ENCODE measurements around the gene NF2. TPM values are rescaled to one million over a fixed set of nuclear protein-coding genes. Genes with fewer than 3 reads are reported as not detected.

Gene NF2
- total RNA-seq, 1 donor from 2014 or later, result 38.5 TPM

- intact Hi-C loops (cut with micrococcal nuclease), result no loop called here
- DNase-seq, result no peak
- Histone ChIP-seq H3K4me3 (no peak overlapping the region), H3K9me3 (replicated peaks) (no peaks in the 10 kb centered on the region), H3K4me1 (no peaks in the 10 kb centered on the region), H3K27ac (replicated peaks) (no peak overlapping the region), H3K36me3 (peaks cover 35% of the 10 kb centered on the region), H3K27me3 (ENCODE audit: low read depth) (no peaks in the 10 kb centered on the region)
- TF ChIP-seq CTCF (IDR thresholded peaks at IDR 0.05; ENCODE audit: borderline replicate concordance), result no peak
Measured at GRCh38 chr22:29651652-29652051, 48.2 kb downstream of the NF2 start.

GRCh38 chr22:29654420-29654819, 51.0 kb downstream of the NF2 start:
- Histone ChIP-seq H3K9me3 (replicated peaks) (no peaks in the 10 kb centered on the region), H3K4me1 (peaks cover 5% of the 10 kb centered on the region), H3K27me3 (ENCODE audit: low read depth) (no peaks in the 10 kb centered on the region), H3K27ac (replicated peaks) (no peak overlapping the region), H3K4me3 (no peak overlapping the region), H3K36me3 (peaks cover 46% of the 10 kb centered on the region)
- intact Hi-C loops (cut with micrococcal nuclease), result no loop called here
- no peak for TF ChIP-seq CTCF (IDR thresholded peaks at IDR 0.05; ENCODE audit: borderline replicate concordance)
- no peak for DNase-seq

GRCh38 chr22:29654882-29655281, 51.4 kb downstream of the NF2 start:
- peaks cover 51% of the 10 kb centered on the region for H3K36me3 ChIP-seq
- H3K4me3 ChIP-seq, result no peak overlapping the region
- H3K4me1 ChIP-seq, result peaks cover 5% of the 10 kb centered on the region
- H3K9me3 ChIP-seq (replicated peaks), result no peaks in the 10 kb centered on the region
- TF ChIP-seq CTCF (IDR thresholded peaks at IDR 0.05; ENCODE audit: borderline replicate concordance), result no peak
- intact Hi-C loops (cut with micrococcal nuclease), result no loop called here
- no peaks in the 10 kb centered on the region for H3K27me3 ChIP-seq (ENCODE audit: low read depth)
- H3K27ac ChIP-seq (replicated peaks), result no peak overlapping the region
- no peak for DNase-seq

- H3K4me1 ChIP-seq, result peaks cover 5% of the 10 kb centered on the region
- intact Hi-C loops (cut with micrococcal nuclease), result no loop called here
- no peak for TF ChIP-seq CTCF (IDR thresholded peaks at IDR 0.05; ENCODE audit: borderline replicate concordance)
- H3K4me3 ChIP-seq, result no peak overlapping the region
- no peak overlapping the region for H3K27ac ChIP-seq (replicated peaks)
- no peaks in the 10 kb centered on the region for H3K27me3 ChIP-seq (ENCODE audit: low read depth)
- no peak for DNase-seq
- peaks cover 79% of the 10 kb centered on the region for H3K36me3 ChIP-seq
- H3K9me3 ChIP-seq (replicated peaks), result no peaks in the 10 kb centered on the region
Measured at GRCh38 chr22:29658176-29658575, 54.7 kb downstream of the NF2 start.

- intact Hi-C loops (cut with micrococcal nuclease), result no loop called here
Measured at GRCh38 chr22:29660021-29660420, 56.6 kb downstream of the NF2 start.

More at GRCh38 chr22:29660021-29660420, 56.6 kb downstream of the NF2 start:
- no peaks in the 10 kb centered on the region for H3K9me3 ChIP-seq (replicated peaks)
- H3K27ac ChIP-seq (replicated peaks), result no peak overlapping the region
- no peaks in the 10 kb centered on the region for H3K27me3 ChIP-seq (ENCODE audit: low read depth)
- peaks cover 5% of the 10 kb centered on the region for H3K4me1 ChIP-seq
- TF ChIP-seq CTCF (IDR thresholded peaks at IDR 0.05; ENCODE audit: borderline replicate concordance), result no peak
- peaks cover 92% of the 10 kb centered on the region for H3K36me3 ChIP-seq
- H3K4me3 ChIP-seq, result no peak overlapping the region
- DNase-seq, result no peak

All from left ventricle myocardium inferior (tissue), 1 donor.